IPS-18a (cell line): ENCODE data around the gene PREX1.
"Not testable (repeated sequence)": the region's sequence is repeated elsewhere in the genome, so short reads cannot be mapped to it uniquely, and the experiment has no call there.

Experiments
- H3K27ac ChIP-seq: one replicate; pipeline ENCODE4 v1.5.1; 2013; ENCODE audit warnings: low read length
- H3K27me3 ChIP-seq: one replicate; pipeline ENCODE4 v1.6.1; 2013; ENCODE audit warnings: mild to moderate bottlenecking, low read length; ENCODE audit not compliant: control insufficient read depth, insufficient read depth
- H3K36me3 ChIP-seq: one replicate; pipeline ENCODE4 v1.6.1; 2013; ENCODE audit warnings: low read depth, low read length; ENCODE audit not compliant: control insufficient read depth
- H3K4me1 ChIP-seq: one replicate; pipeline ENCODE4 v1.6.1; 2013; ENCODE audit warnings: low read depth, low read length; ENCODE audit not compliant: control insufficient read depth
- H3K4me3 ChIP-seq: one replicate; pipeline ENCODE4 v1.5.1; 2013; ENCODE audit warnings: low read length
- H3K9ac ChIP-seq: one replicate; pipeline ENCODE4 v1.6.1; 2013; ENCODE audit warnings: mild to moderate bottlenecking, low read length, moderate library complexity
- H3K9me3 ChIP-seq: one replicate; pipeline ENCODE4 v1.6.1; 2013; ENCODE audit warnings: low read depth, low read length; ENCODE audit not compliant: control insufficient read depth

Gene PREX1

GRCh38 chr20:48761874-48762273 lies 65.9 kb downstream of the PREX1 start:
- Histone ChIP-seq H3K9ac (no peak overlapping the region), H3K4me3 (no peak overlapping the region), H3K36me3 (no peaks in the 10 kb centered on the region), H3K27ac (no peak overlapping the region), H3K4me1 (peaks cover 7% of the 10 kb centered on the region), H3K9me3 (no peaks in the 10 kb centered on the region), H3K27me3 (no peaks in the 10 kb centered on the region)

DNA sequence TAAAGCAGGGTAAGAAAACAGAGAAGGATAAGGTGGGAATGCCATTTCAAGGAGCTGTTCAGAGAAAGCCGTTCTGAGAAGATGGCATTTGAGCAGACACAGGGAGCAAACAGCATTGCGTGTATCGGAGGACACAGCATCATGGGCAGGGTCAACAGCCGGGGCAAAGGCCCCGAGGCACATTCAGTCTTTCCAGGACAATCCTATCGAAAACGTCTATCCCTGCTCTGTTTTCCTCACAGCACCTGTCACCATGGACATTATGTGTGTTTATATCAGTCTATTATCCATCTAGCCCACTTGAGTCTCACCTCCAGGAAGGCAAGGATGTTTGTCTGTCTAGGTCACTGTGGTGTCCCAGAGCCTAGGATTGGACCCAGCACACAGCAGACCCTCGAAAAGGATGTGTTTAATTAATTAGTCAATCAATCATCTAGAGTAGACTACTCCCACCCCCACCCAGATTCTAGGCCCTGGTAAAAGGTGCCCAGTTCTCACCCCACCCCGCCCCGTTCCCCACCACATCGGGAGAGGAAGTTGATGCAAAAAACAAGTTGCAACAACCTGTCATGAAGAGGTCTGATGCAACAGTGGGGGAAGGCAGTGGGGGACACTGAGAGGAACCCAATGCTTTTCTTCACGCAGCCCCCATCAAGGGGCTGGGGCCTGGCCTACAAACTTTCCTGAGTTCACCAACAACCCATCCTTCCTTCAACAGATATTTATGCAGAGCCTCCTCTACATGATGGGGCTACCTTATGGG lies 66.6 kb downstream of the PREX1 start:
- Histone ChIP-seq H3K9me3 (no peaks in the 10 kb centered on the region), H3K4me3 (no peak overlapping the region)

DNA sequence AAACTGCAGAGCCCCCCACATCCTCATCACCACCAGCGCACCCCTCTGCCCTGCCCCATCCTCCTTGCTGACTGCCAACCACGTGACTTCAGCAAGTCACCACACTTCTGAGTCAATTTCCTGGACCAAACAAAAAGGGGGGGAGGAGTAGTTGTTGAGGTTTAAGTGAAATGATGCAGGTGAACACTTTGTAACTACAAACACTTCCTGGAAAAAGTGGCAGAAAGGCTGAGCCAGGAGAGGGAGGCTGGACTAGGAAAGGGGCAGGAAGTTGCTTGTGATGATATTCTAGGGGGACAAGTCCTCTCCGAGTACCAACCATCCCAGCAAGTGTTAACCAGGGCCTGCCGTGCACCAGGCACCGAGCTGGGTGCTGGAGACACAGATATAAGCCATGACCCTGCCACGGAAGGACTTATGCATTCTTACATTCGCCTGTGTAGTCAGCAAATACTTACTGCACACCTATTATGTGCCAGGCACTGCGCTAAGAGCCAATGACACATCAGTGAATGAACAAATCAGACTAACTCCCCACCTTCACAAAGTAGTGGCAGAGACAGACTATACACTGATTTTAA lies 67.3 kb downstream of the PREX1 start:
- no peak overlapping the region for H3K4me3 ChIP-seq

More for the DNA sequence above, 66.6 kb downstream of the PREX1 start:
- Histone ChIP-seq H3K4me1 (peaks cover 7% of the 10 kb centered on the region), H3K27me3 (no peaks in the 10 kb centered on the region), H3K27ac (no peak overlapping the region), H3K36me3 (no peaks in the 10 kb centered on the region), H3K9ac (no peak overlapping the region)

DNA sequence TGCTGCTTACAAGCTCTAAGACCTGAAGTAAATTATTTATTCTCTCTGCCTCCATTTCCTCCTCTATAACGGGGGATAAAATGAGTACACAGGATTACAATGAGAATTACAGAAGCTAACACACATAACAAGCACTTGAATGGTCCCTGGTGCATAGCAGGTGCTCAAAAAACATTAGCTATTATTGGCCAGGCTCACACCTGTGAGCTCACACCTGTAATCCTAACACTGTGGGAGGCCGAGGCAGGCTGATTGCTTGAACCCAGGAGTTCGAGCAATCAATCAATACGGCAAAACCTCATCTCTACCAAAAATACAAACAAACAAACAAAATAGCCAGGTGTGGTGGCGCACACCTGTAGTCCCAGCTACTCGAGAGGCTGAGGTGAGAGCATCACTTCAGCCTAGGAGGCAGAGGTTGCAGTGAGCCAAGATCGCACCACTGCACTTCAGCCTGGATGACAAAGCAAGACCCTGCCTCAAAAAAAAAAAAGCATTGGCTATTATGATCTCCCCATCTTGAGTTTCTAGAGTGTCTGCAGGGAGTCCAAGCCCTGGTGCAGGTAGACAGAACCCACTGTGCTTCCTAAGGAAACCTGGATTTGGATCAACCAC lies 68.1 kb downstream of the PREX1 start:
- Histone ChIP-seq H3K27ac (no peak overlapping the region), H3K27me3 (no peaks in the 10 kb centered on the region), H3K9ac (no peak overlapping the region)

More for the DNA sequence above, 67.3 kb downstream of the PREX1 start:
- Histone ChIP-seq H3K27ac (no peak overlapping the region), H3K4me1 (peaks cover 7% of the 10 kb centered on the region), H3K9me3 (no peaks in the 10 kb centered on the region), H3K27me3 (no peaks in the 10 kb centered on the region), H3K9ac (no peak overlapping the region), H3K36me3 (no peaks in the 10 kb centered on the region)

DNA sequence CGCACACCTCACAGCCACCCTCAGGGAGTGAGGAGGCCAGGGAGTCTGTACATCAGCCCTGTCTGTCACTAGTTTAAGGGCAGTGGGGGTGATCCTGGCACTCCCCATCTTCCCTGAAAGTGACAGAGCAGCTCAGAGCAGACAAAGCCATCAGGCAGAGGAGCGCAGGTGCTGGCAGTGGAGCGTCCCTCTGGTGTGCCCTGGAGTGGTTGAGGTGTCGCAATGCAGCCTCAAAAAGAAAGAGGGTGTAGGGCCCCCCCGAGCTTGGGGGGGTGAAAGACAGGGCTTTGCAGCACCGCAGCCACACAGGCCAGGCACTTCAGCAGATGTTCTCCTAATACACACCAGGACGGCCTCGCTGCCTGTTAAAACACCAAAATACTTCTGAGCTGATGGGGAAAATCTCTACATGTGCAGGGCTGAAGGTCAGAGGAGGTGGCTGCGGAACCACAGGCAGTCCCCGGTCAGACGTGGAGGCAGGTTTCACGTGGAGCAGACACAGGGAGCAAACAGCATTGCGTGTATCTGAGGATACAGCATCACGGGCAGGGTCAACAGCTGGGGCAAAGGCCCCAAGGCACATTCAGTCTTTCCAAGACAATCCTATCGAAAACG lies 69.5 kb downstream of the PREX1 start:
- no peak overlapping the region for H3K9ac ChIP-seq

More for the DNA sequence above, 68.1 kb downstream of the PREX1 start:
- H3K36me3 ChIP-seq, result no peaks in the 10 kb centered on the region
- H3K4me1 ChIP-seq, result peaks cover 7% of the 10 kb centered on the region
- H3K4me3 ChIP-seq, result no peak overlapping the region
- H3K9me3 ChIP-seq, result peaks cover 3% of the 10 kb centered on the region

GRCh38 chr20:48756774-48757173 lies 71.0 kb downstream of the PREX1 start:
- not testable (repeated sequence) for H3K27ac ChIP-seq, H3K9ac ChIP-seq, H3K36me3 ChIP-seq, H3K4me3 ChIP-seq, H3K9me3 ChIP-seq, H3K27me3 ChIP-seq
- H3K4me1 ChIP-seq, result peaks cover 19% of the 10 kb centered on the region

More for the DNA sequence above, 69.5 kb downstream of the PREX1 start:
- H3K4me1 ChIP-seq, result peaks cover 8% of the 10 kb centered on the region
- no peak overlapping the region for H3K27ac ChIP-seq
- no peak overlapping the region for H3K4me3 ChIP-seq
- H3K27me3 ChIP-seq, result no peaks in the 10 kb centered on the region
- H3K9me3 ChIP-seq, result peaks cover 3% of the 10 kb centered on the region
- H3K36me3 ChIP-seq, result no peaks in the 10 kb centered on the region

DNA sequence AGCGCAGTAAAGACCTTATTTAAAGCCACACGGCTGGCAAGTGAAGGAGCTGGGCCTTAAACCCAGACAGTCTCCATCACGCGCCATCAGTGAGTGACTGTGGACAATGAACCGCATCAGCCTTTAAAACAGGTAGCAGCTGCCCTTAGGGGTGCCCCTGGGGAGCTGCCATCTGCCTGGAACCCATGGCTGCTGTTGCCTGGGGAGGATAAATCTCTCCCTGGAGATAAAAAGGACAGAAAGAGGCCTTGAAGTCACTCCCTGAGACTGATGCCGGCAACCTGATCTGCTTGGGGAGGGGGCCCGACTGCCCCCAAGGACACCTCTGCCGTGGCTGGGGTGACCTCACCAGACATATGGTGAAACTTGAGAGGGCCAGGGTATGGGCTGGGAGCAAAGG lies 73.5 kb downstream of the PREX1 start:
- H3K36me3 ChIP-seq, result no peaks in the 10 kb centered on the region
- H3K27ac ChIP-seq, result no peak overlapping the region
- H3K9me3 ChIP-seq, result peaks cover 3% of the 10 kb centered on the region
- peaks cover 25% of the 10 kb centered on the region for H3K4me1 ChIP-seq
- no peaks in the 10 kb centered on the region for H3K27me3 ChIP-seq
- no peak overlapping the region for H3K4me3 ChIP-seq
- no peak overlapping the region for H3K9ac ChIP-seq

- H3K9ac ChIP-seq, result no peak overlapping the region
- no peaks in the 10 kb centered on the region for H3K27me3 ChIP-seq
- H3K4me3 ChIP-seq, result no peak overlapping the region
- no peak overlapping the region for H3K27ac ChIP-seq
- no peaks in the 10 kb centered on the region for H3K36me3 ChIP-seq
- peaks cover 25% of the 10 kb centered on the region for H3K4me1 ChIP-seq
- H3K9me3 ChIP-seq, result peaks cover 3% of the 10 kb centered on the region
Measured at GRCh38 chr20:48752963-48753362, 74.8 kb downstream of the PREX1 start.

DNA sequence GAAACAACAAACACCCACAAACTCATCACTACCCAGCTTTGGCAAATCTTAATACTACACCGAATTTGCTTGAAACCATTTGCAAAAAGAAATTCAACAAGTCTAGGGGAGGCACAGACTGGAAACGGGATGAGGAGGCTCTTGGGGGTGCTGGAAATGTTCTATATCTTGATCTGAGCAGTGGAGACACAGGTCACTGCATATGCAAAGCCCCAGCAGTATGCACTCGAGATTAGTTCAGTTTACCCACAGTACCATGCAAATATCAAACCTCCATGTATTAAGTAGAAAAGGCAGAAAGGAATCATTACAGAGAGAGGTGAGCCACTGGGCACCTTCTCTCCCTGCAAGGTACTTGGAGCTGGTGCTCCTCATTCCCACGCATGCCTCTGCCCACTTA lies 75.9 kb downstream of the PREX1 start:
- Histone ChIP-seq H3K27ac (no peak overlapping the region), H3K4me1 (peaks cover 30% of the 10 kb centered on the region), H3K9me3 (peaks cover 3% of the 10 kb centered on the region), H3K9ac (no peak overlapping the region), H3K36me3 (no peaks in the 10 kb centered on the region), H3K27me3 (no peaks in the 10 kb centered on the region), H3K4me3 (no peak overlapping the region)

GRCh38 chr20:48750941-48751635 lies 76.7 kb downstream of the PREX1 start:
- Histone ChIP-seq H3K4me1 (peaks cover 30% of the 10 kb centered on the region), H3K4me3 (no peak overlapping the region), H3K9ac (no peak overlapping the region), H3K27me3 (no peaks in the 10 kb centered on the region), H3K27ac (no peak overlapping the region), H3K36me3 (no peaks in the 10 kb centered on the region), H3K9me3 (peaks cover 3% of the 10 kb centered on the region)

DNA sequence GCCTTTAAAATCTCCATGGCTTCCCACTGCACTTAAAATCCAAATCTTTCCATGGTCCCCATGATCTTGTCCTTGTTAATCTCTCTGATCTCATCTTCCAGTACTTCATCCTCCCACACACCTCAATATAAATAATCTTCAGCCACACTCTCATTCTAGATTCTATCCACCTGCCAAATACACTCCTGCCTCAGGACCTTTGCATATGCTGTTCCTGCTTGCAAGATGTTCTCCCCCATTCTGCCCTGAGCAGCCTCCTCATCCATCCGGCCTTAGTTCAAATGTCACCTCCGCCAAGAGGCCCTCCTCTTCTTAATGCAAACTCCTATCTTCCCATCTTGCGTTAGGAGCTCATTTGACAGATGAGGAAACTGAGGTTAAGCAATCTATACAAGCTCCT lies 77.4 kb downstream of the PREX1 start:
- H3K27me3 ChIP-seq, result no peaks in the 10 kb centered on the region
- H3K36me3 ChIP-seq, result no peaks in the 10 kb centered on the region
- no peak overlapping the region for H3K27ac ChIP-seq
- H3K4me1 ChIP-seq, result peaks cover 30% of the 10 kb centered on the region
- H3K9ac ChIP-seq, result no peak overlapping the region
- H3K4me3 ChIP-seq, result no peak overlapping the region
- peaks cover 3% of the 10 kb centered on the region for H3K9me3 ChIP-seq
